ENCODE results near the gene NOS3. TPM values are rescaled to one million over a fixed set of nuclear protein-coding genes. Genes with fewer than 3 reads are reported as not detected.

Gene NOS3
- total and polyA plus RNA-seq, 11 donors = 8.9 to 49.4 (median 17.3) TPM

DNA sequence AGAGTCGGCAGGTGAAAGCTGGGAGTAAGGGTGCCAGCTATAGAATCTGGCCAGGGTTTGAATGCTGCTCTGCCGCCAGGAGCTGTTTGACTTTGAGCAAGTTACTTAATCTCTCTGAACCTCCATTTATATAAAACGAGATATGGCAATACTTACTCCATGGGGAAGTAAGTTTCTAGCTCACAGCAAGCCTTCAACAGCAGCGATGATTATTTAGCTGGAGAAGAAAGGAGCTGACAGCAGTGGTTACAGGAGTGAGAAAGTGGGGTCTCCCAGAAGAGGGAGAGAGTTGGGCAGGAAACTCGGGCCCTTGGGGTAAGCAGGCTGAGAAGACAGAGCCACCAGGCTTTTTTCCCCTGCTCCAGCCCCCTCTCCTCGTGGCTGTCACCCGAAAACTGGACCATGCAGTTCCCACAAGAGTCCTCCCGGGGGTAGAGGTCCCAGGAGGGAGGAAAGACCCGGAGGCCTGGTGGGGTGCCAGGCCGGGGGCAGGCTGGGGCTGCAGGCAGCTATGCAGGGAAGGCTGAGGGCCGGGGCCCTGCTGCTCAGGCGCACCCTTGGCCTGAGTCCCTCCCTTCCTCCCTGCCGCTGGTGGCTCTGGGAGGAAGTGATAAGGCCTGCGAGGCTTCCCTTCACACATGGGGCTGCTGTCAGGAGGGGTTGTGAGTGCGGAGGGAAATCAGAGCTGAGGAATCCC lies 3.5 kb downstream of the NOS3 start:
- Histone ChIP-seq H3K4me3 (peak overlapping the region; percentile 14 to 65 (median 58)), H3K9me3 (peaks cover 0 to 5% (median 0%) of the 10 kb centered on the region in 12 donors), H3K36me3 (peaks cover 0 to 17% (median 5%) of the 10 kb centered on the region in 9 donors), H3K4me1 (peaks cover 0 to 58% (median 24%) of the 10 kb centered on the region in 12 donors), H3K27ac (peak overlapping the region; percentile 64 to 93 (median 82)), H3K27me3 (no peaks in the 10 kb centered on the region)
- DNase-seq (peak; percentile 80 to 88 (median 83)), ATAC-seq (peak; percentile 78 to 84 (median 80))
- TF ChIP-seq, protein P1, sequence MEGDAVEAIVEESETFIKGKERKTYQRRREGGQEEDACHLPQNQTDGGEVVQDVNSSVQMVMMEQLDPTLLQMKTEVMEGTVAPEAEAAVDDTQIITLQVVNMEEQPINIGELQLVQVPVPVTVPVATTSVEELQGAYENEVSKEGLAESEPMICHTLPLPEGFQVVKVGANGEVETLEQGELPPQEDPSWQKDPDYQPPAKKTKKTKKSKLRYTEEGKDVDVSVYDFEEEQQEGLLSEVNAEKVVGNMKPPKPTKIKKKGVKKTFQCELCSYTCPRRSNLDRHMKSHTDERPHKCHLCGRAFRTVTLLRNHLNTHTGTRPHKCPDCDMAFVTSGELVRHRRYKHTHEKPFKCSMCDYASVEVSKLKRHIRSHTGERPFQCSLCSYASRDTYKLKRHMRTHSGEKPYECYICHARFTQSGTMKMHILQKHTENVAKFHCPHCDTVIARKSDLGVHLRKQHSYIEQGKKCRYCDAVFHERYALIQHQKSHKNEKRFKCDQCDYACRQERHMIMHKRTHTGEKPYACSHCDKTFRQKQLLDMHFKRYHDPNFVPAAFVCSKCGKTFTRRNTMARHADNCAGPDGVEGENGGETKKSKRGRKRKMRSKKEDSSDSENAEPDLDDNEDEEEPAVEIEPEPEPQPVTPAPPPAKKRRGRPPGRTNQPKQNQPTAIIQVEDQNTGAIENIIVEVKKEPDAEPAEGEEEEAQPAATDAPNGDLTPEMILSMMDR (IDR thresholded peaks at IDR 0.05) = no peak
- TF ChIP-seq POLR2A (IDR thresholded peaks at IDR 0.05) = peak in 1 of 2 donors; percentile 18
- WGBS, 4 donors = 16 to 20% (median 19%) methylated on average over 12 to 15 of the region's 15 CpGs
- intact Hi-C loops (cut with DNase I) = loop anchor here in 1 of 10 donors (5.0 kb wide), 1 partner anchor 207 kb away; no protein-coding TSS in a partner anchor

DNA sequence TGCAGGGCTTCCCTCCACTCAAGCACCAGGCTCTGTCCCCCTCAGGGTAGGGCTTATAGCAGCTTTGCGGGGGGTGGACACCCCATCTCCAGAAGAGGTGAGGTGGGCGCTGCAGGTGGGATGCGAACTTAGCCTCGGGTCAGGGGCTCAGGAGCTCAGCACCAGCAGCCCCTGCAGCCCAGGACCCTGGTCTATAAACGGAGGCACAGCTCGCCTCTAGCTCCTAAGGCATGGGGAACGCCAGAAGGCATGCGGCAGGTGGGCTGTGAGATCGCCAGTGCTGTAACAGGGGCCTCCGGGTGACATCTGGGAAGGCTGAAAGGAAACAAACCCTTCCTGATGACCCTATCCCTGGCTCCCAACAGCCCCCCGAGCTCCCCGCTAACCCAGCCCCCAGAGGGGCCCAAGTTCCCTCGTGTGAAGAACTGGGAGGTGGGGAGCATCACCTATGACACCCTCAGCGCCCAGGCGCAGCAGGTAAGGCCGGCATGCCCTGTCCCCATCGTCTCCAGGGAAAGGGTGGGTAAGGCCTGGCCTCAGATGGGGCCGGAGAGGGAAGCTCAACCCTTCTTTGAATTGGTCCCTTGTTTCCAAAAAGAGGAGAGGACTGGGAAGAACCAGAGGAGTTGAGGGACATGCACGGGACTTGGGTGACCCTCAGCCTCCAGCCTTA lies 4.2 kb downstream of the NOS3 start:
- Histone ChIP-seq H3K4me1 (peaks cover 0 to 51% (median 17%) of the 10 kb centered on the region in 12 donors), H3K4me3 (peak overlapping the region; percentile 14 to 65 (median 58)), H3K27me3 (no peaks in the 10 kb centered on the region), H3K9me3 (peaks cover 0 to 5% (median 0%) of the 10 kb centered on the region in 12 donors), H3K27ac (peak overlapping the region in 10 of 12 donors; percentile 66 to 93 (median 84)), H3K36me3 (peaks cover 0 to 17% (median 5%) of the 10 kb centered on the region in 9 donors)
- 19 to 26% (median 24%) methylated on average over 6 to 19 of the region's 19 CpGs for WGBS, 4 donors
- TF ChIP-seq POLR2A (IDR thresholded peaks at IDR 0.05) = no peak
- TF ChIP-seq, protein P1 (IDR thresholded peaks at IDR 0.05) = no peak
- intact Hi-C loops (cut with DNase I) = loop anchor here in 1 of 10 donors (5.0 kb wide), 1 partner anchor 208 kb away; no protein-coding TSS in a partner anchor
- DNase-seq (peak in 1 of 5 donors; percentile 52), ATAC-seq (no peak)

GRCh38 chr7:150996376-150997074 lies 5.7 kb downstream of the NOS3 start:
- Histone ChIP-seq H3K4me3 (peak overlapping the region in 4 of 12 donors; percentile 9 to 18 (median 12)), H3K27ac (peak overlapping the region in 1 of 12 donors; percentile 49), H3K27me3 (no peaks in the 10 kb centered on the region), H3K4me1 (peaks cover 0 to 48% (median 13%) of the 10 kb centered on the region in 12 donors), H3K9me3 (no peaks in the 10 kb centered on the region), H3K36me3 (peaks cover 0 to 22% (median 8%) of the 10 kb centered on the region in 9 donors)
- ATAC-seq (no peak), DNase-seq (peak in 3 of 5 donors; percentile 23 to 60 (median 33))
- TF ChIP-seq POLR2A (IDR thresholded peaks at IDR 0.05) = no peak
- TF ChIP-seq, protein P1 (IDR thresholded peaks at IDR 0.05) = no peak
- 44 to 60% (median 49%) methylated on average over 21 to 31 of the region's 31 CpGs for WGBS, 4 donors
- intact Hi-C loops (cut with DNase I) = no loop called here
